ENCODE measurements around the gene DEDD. TPM values are rescaled to one million over a fixed set of nuclear protein-coding genes. Genes with fewer than 3 reads are reported as not detected.

The DEDD gene
- total and polyA plus RNA-seq, 2 of the 13 experiments (the other 11 are each of a cell fraction or from before 2014, with no cell fraction given), result 12.6 to 27.8 TPM

- peak; percentile 71 for TF ChIP-seq ZNF142 (CRISPR knock-in tag; IDR thresholded peaks at IDR 0.05)
- no peak for TF ChIP-seq HMG20B (CRISPR knock-in tag; conservative IDR thresholded peaks at IDR 0.05)
- peak; percentile 62; the same call in 1 of the 2 replicates for TF ChIP-seq HOXD1 (CRISPR knock-in tag; IDR thresholded peaks at IDR 0.05)
- TF ChIP-seq ZKSCAN1 (IDR thresholded peaks at IDR 0.05; ENCODE audit: low read length), result no peak
- TF ChIP-seq IRF9 (CRISPR knock-in tag; IDR thresholded peaks at IDR 0.05; ENCODE audit: borderline replicate concordance), result peak; percentile 81
- no peak for TF ChIP-seq FOXJ3 (CRISPR knock-in tag; IDR thresholded peaks at IDR 0.05; ENCODE audit: borderline replicate concordance)
- TF ChIP-seq ZNF318 (CRISPR knock-in tag; IDR thresholded peaks at IDR 0.05), result peak; percentile 45; the same call in 1 of the 2 replicates
- TF ChIP-seq HDAC2 (CRISPR knock-in tag; IDR thresholded peaks at IDR 0.05), result peak; percentile 69; the same call in 1 of the 2 replicates
- TF ChIP-seq E2F5 (CRISPR knock-in tag; conservative IDR thresholded peaks at IDR 0.05), result no peak
- TF ChIP-seq CAMTA2 (CRISPR knock-in tag; IDR thresholded peaks at IDR 0.05; ENCODE audit: borderline replicate concordance), result peak; percentile 78; the same call in 1 of the 2 replicates
- TF ChIP-seq ZNF607 (CRISPR knock-in tag; IDR thresholded peaks at IDR 0.05; ENCODE audit: borderline replicate concordance), result peak; percentile 43; the same call in 1 of the 2 replicates
- TF ChIP-seq ZNF709 (CRISPR knock-in tag; IDR thresholded peaks at IDR 0.05), result peak; percentile 83
These were observed 44.9 kb upstream of the DEDD start, which contains the start of gene B4GALT3 (continued) for GRCh38 chr1:161177112-161177935.

All from HepG2 (cell line).